NCI-H69 (cell line): ENCODE data around the gene ALDH1B1.
"Not testable (repeated sequence)": the region's sequence is repeated elsewhere in the genome, so short reads cannot be mapped to it uniquely, and the experiment has no call there.

Experiments used
- DNase-seq: peaks from one replicate; lab custom pipeline; 2025; lab: John Stamatoyannopoulos, UW

ALDH1B1 gene

DNA sequence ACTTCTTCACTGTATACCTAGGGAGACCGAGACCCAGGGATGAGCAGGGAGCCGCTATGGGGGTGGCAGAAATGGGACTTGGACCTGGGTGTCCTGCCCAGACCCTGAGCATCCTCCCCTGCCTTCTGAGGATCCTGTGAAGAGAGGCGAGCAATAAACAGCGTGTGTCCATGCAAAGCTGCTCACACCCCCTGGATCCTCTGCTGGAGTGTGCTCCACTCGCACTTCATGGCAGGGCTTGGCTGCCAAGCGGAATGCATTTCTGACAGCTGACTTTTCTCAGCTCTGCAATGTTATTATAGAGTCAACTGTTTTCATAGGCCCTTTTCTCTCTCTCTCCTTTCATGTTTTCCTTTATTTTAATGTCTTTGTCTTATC, 31.0 kb upstream of the ALDH1B1 start:
- peak; percentile 32 for DNase-seq

DNA sequence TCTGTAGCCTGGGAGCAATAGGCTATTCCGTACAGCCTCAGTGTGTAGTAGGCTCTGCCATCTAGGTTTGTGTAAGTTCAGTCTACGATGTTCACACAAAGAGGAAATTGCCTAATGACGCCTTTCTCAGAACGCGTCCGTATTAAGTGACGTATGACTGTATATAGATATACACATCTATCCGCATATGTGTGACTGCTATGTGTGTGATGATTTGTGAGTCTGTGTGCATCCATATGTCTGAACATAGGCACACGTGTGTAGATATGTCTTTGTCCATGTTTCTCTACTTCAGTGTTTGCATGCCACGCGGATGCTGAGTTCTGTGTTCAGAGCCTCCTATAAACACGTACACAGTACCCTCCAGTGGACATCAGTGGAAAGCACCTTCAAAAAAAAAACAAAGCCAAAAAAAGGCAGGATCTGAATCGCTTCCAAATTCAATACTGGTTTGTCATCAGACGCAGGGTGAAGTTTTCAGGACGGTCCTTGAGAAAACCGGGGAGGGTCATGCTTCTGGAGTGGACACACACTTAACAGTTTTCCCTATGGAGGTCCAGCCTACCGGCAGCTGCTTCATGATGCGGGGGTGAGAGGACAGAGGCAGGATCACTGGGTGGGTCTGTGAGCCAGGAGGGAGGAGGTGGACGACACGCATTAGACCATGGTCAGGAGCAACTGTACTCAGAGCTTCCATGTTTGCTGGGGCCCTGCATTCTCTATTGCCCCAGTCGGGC, 29.5 kb upstream of the ALDH1B1 start:
- DNase-seq = peak; percentile 88

DNA sequence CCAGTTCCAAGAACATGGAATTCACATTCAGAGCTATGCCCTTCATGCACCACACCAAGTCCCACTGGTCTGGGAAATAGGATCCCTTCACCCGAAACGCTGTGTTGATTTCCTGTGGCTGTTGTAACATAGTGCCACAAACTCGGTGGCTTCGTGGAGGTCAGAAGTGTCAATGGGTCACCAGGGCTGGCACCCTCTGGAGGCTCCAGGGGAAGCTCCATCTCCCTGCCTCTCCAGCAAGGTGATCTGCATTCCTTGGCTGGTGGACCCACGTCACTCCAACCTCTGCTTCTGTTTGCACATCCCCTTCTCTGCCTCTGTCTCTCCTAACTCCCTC, 28.9 kb upstream of the ALDH1B1 start:
- no peak for DNase-seq

DNA sequence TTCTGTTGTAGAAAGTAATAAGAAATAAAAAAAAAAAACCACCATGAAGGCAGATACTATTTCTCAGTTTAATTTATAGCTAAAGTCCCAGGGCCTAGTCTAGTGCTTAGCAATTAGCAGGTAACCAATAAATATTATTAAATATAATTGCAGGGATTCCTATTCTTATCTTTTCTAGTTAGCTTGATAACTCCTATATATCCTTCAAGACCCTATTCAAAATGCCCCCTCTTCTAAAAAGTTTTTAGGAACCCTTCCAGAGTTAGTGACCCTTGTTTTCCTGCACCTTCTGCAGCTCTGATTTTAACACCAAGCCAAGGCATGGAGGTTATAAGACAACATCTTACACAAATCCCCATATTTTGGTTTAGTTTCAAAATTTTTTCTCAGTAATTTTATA, 24.6 kb upstream of the ALDH1B1 start:
- DNase-seq = no peak

DNA sequence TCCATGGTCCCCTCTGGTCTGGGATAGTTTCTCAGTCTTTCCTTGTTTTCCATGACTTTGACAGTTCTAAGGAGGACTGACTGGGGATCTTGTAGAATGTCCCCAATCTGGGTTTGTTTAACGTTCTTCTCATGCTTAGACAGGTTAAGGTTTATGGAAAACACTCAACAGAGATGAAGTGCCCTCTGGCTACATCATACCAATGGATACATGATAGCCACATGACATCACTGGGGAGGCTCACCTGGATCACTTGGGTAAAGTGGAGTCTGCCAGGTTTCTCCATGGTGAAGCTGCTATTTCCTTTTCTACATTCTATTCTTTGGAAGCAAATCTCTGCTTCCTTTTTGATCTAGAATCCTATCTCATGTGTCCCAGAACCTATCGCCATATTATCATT, 23.8 kb upstream of the ALDH1B1 start:
- DNase-seq = peak; percentile 60

DNA sequence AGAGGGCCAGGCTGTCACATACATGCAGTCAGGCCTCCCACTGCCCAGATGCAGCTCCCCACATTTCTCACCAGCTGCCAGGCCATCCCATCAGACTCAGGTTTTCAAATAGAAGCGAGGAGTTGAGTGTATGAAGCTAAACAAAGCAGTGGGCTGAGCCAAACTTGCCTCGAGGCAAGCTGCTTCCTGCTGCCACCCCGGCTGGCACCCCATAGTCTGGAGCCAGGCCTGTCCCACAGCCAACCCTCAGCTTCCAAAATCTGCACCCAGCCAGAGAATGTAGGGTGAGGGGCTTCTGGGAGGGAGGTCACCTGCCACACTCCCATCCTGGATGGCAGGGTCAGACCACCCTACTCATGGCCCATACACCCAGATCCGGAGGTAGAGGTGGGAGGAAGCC, 22.3 kb upstream of the ALDH1B1 start:
- DNase-seq = peak; percentile 77

GRCh38 chr9:38371495-38371894, 21.0 kb upstream of the ALDH1B1 start:
- peak; percentile 79 for DNase-seq

- peak; percentile 21 for DNase-seq
Observed at GRCh38 chr9:38372762-38373619, 19.5 kb upstream of the ALDH1B1 start.

DNA sequence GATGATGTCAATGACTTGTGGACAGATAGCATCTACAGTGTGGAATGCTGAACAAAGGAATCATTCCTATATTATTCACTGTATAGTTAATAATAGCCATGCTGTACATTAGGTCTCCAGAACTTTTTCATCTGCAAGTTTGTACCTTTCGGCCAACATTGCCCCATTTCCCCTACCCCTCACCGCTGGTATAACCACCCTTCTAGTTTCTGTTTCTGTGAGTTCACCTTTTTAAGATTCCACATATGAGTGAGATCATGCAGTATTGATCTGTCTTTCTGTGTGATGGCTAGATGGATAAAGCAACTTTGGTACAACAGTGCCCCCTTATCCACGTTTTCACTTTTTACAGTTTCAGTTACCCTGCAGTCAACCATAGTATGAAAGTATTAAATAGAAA, 18.8 kb upstream of the ALDH1B1 start:
- DNase-seq = no peak

GRCh38 chr9:38374847-38375571, 17.5 kb upstream of the ALDH1B1 start:
- DNase-seq = no peak

- DNase-seq = no peak
Observed at GRCh38 chr9:38375572-38375963, 16.9 kb upstream of the ALDH1B1 start.

- no peak for DNase-seq
Observed at GRCh38 chr9:38376021-38376670, 16.4 kb upstream of the ALDH1B1 start.

DNA sequence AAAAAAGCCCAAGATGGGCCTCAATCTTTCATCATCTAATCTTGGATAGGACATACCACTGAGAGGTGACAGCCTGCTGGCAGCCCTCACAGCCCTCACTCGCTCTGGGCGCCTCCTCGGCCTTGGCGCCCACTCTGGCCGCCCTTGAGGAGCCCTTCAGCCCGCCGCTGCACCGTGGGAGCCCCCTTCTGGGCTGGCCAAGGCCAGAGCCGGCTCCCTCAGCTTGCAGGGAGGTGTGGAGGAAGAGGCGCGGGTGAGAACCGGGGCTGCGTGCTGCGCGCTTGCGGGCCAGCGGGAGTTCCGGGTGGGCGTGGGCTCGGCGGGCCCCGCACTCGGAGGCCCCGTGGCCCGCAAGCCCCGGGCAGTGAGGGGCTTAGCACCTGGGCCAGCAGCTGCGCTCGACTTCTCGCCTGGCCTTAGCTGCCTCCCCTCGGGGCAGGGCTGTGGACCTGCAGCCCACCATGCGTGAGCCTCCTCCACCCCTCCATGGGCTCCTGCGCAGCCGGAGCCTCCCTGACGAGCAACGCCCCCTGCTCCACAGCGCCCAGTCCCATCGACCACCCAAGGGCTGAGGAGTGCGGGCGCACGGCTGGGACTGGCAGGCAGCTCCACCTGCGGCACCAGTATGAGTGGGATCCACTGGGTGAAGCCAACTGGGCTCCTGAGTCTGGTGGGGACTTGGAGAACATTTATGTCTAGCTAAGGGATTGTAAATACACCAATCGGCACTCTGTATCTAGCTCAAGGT, 15.0 kb upstream of the ALDH1B1 start:
- not testable (repeated sequence) for DNase-seq

GRCh38 chr9:38380230-38380871, 12.2 kb upstream of the ALDH1B1 start:
- DNase-seq = peak; percentile 70

- peak; percentile 96 for DNase-seq
Observed at GRCh38 chr9:38380872-38381534, 11.5 kb upstream of the ALDH1B1 start.

GRCh38 chr9:38382141-38382540, 10.4 kb upstream of the ALDH1B1 start:
- no peak for DNase-seq

GRCh38 chr9:38384990-38385848, 7.3 kb upstream of the ALDH1B1 start:
- no peak for DNase-seq

- DNase-seq = no peak
Observed at GRCh38 chr9:38385896-38386295, 6.6 kb upstream of the ALDH1B1 start.

DNA sequence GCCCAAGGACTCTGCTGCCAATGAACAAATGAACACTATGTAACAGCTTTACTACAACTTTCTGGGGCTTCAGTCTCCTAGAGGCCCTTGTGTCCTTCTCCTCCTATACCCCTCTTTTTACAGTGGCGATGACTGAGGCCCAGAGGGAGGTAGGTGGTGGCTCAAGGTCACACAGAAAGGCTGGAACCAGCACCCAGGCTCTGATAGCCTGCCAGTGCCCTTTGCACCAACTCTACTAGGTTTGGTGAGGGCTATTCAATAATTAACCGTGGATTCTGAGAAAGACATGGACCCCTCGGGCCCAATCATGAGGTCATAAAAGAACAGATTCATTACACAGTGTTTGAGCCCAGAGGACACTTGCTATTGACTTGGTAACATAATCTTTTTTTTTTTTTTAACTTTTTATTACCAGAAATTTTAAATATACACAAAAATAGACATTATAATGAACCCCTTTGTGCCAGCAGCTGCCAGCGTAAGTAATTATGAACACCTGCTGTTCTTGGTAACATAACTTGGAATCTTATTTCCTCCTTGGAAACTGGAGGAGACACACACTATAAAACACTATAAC, 6.1 kb upstream of the ALDH1B1 start:
- DNase-seq = peak; percentile 85
